NCI-H146 treated with DMSO at 0.1 percent for 48 hours (cell line): ENCODE results near the gene PRR13.
"Not testable (repeated sequence)": the region's sequence is repeated elsewhere in the genome, so short reads cannot be mapped to it uniquely, and the experiment has no call there.

Experiments
- DNase-seq: peaks from one replicate; lab custom pipeline; 2025; ENCODE audit not compliant: unreplicated experiment; lab: John Stamatoyannopoulos, UW

Gene PRR13

GRCh38 chr12:53467880-53468279 lies 26.3 kb downstream of the PRR13 start:
- DNase-seq = no peak

GRCh38 chr12:53468282-53468681 lies 26.7 kb downstream of the PRR13 start:
- DNase-seq = no peak

GRCh38 chr12:53472056-53472582 lies 30.6 kb downstream of the PRR13 start:
- DNase-seq = no peak

GRCh38 chr12:53474077-53474476 lies 32.5 kb downstream of the PRR13 start:
- DNase-seq = no peak

GRCh38 chr12:53474819-53475218 lies 33.3 kb downstream of the PRR13 start:
- no peak for DNase-seq

- no peak for DNase-seq
These were observed 35.3 kb downstream of the PRR13 start for GRCh38 chr12:53476769-53477209.

GRCh38 chr12:53478865-53479264 lies 37.3 kb downstream of the PRR13 start:
- DNase-seq = no peak

- no peak for DNase-seq
These were observed 37.8 kb downstream of the PRR13 start for GRCh38 chr12:53479331-53479730.

- no peak for DNase-seq
These were observed 39.2 kb downstream of the PRR13 start for GRCh38 chr12:53480491-53481442.

- DNase-seq = not testable (repeated sequence)
These were observed 39.9 kb downstream of the PRR13 start for GRCh38 chr12:53481458-53481857.

GRCh38 chr12:53481939-53482586 lies 40.5 kb downstream of the PRR13 start:
- no peak for DNase-seq

- no peak for DNase-seq
These were observed 41.2 kb downstream of the PRR13 start for GRCh38 chr12:53482626-53483168.

GRCh38 chr12:53483225-53483978 lies 41.9 kb downstream of the PRR13 start:
- DNase-seq = no peak

- no peak for DNase-seq
These were observed 42.4 kb downstream of the PRR13 start for GRCh38 chr12:53483979-53484377.

- DNase-seq = no peak
These were observed 43.4 kb downstream of the PRR13 start for GRCh38 chr12:53484686-53485575.

- no peak for DNase-seq
These were observed 44.6 kb downstream of the PRR13 start for GRCh38 chr12:53485955-53486735.

GRCh38 chr12:53486736-53487487 lies 45.4 kb downstream of the PRR13 start:
- no peak for DNase-seq

GRCh38 chr12:53489242-53489864 lies 47.8 kb downstream of the PRR13 start:
- no peak for DNase-seq
